HepG2 (cell line): ENCODE results near the gene GALK2. TPM values are rescaled to one million over a fixed set of nuclear protein-coding genes. Genes with fewer than 3 reads are reported as not detected.

Experiments used
- ATAC-seq: fragments of 200-7000 bp; cut with Tn5 transposase; 3 replicates; pipeline ENCODE4 v1.9.1; 2020; ENCODE audit warnings: mild to moderate bottlenecking, moderate library complexity
- BruUV-seq: library from RNA; stranded (reverse); fragments of 400-500 nt; replicated peaks from 2 replicates; lab custom pipeline; 2021; lab: Mats Ljungman, UMichigan
- CTCF ChIA-PET: fragments of 300-600 bp; formaldehyde crosslinking; extraction: SDS; loops from one replicate; lab custom pipeline; 2021; ENCODE audit warnings: low total read pairs, inconsistent platforms, low intra/inter-chr PET ratio; lab: Yijun Ruan, JAX
- POLR2A ChIA-PET: fragments of 350-600 bp; sonication (Branson Sonifier 250); formaldehyde crosslinking; loops from one replicate; lab custom pipeline; 2020; ENCODE audit warnings: antibody characterized with exemption, inconsistent platforms; lab: Yijun Ruan, JAX
- DNase-seq: peaks from one replicate; pipeline ENCODE4 v3.0.0-alpha.2; 2015; ENCODE audit warnings: low spot score
- FAIRE-seq: peaks from 3 replicates; lab custom pipeline; 2011; peaks lifted over from hg19 to GRCh38; lab: Jason Lieb, UNC
- H2AFZ ChIP-seq: one replicate; pipeline ENCODE4 v1.6.1; 2011; ENCODE audit warnings: low read length, inconsistent platforms
- H3K27ac ChIP-seq: fragments of 300-600 bp; 3 replicates; pipeline ENCODE4 v1.8.0; 2011; ENCODE audit warnings: mixed run types, mild to moderate bottlenecking, mixed read lengths, low read length, inconsistent platforms; ENCODE audit not compliant: insufficient read depth; ENCODE audit errors: extremely low read length
- H3K27me3 ChIP-seq, 2 experiments: fragments of 200-600 bp in 1 of 2; 2 replicates in 1 of 2; 3 replicates in 1 of 2; pipeline versions ENCODE4 v1.6.0 to v1.8.0; 2011; ENCODE audit warnings: low read length in 2 of 2, mild to moderate bottlenecking in 2 of 2, moderate library complexity in 2 of 2, inconsistent platforms in 1 of 2; ENCODE audit not compliant: insufficient read depth in 2 of 2, control insufficient read depth in 1 of 2
- H3K36me3 ChIP-seq, 2 experiments: fragments of 200-600 bp in 1 of 2; replicated peaks in 1 of 2; 2 replicates in 1 of 2; 3 replicates in 1 of 2; pipeline versions ENCODE4 v1.5.1 to v1.8.0; 2011; ENCODE audit warnings: low read length in 2 of 2, inconsistent platforms in 1 of 2; ENCODE audit not compliant: insufficient read depth in 2 of 2, control insufficient read depth in 1 of 2
- H3K4me1 ChIP-seq: 2 replicates; pipeline ENCODE4 v1.5.1; 2012; ENCODE audit warnings: low read length, inconsistent platforms; ENCODE audit not compliant: insufficient read depth
- H3K4me2 ChIP-seq: 2 replicates; pipeline ENCODE4 v1.6.0; 2011; ENCODE audit warnings: low read depth, low read length, inconsistent platforms
- H3K4me3 ChIP-seq, 3 experiments: fragments of 200-600 bp in 1 of 3; sonication (generic), shearing (Covaris generic) in 1 of 3; replicated peaks in 1 of 3; 2 replicates each; pipeline ENCODE4 v1.5.1; 2011 to 2016; ENCODE audit warnings: low read length in 3 of 3, inconsistent platforms in 2 of 3, low read depth in 2 of 3, mild to moderate bottlenecking in 2 of 3, control low read depth in 1 of 3, mixed read lengths in 1 of 3; ENCODE audit not compliant: insufficient read depth in 1 of 3
- H3K79me2 ChIP-seq: one replicate; pipeline ENCODE4 v1.6.1; 2011; ENCODE audit warnings: low read length, inconsistent platforms; ENCODE audit not compliant: insufficient read depth
- H3K9ac ChIP-seq: 2 replicates; pipeline ENCODE4 v1.6.0; 2011; ENCODE audit warnings: mild to moderate bottlenecking, low read depth, low read length, inconsistent platforms; ENCODE audit not compliant: insufficient read depth
- H3K9me3 ChIP-seq: 2 replicates; pipeline ENCODE4 v1.5.1; 2012; ENCODE audit warnings: mild to moderate bottlenecking, low read length
- H4K20me1 ChIP-seq: 2 replicates; pipeline ENCODE4 v1.6.0; 2011; ENCODE audit warnings: inconsistent platforms, mild to moderate bottlenecking, low read length, moderate library complexity; ENCODE audit not compliant: insufficient read depth
- GTF3A ChIP-seq: sonication (generic); formaldehyde crosslinking; conservative IDR thresholded peaks from 2 replicates; pipeline ENCODE4 v1.4.0; 2020; ENCODE audit warnings: mild to moderate bottlenecking, missing genetic modification reagents
- KDM2A ChIP-seq: sonication (generic); formaldehyde crosslinking; IDR thresholded peaks from 2 replicates; pipeline ENCODE4 v1.4.0; 2020; ENCODE audit warnings: low read depth, missing genetic modification reagents, borderline replicate concordance
- MXD4 ChIP-seq: IDR thresholded peaks from 2 replicates; pipeline ENCODE4 v1.6.1; 2016; ENCODE audit warnings: mild to moderate bottlenecking, missing biosample characterization, missing genetic modification reagents
- RFXAP ChIP-seq: sonication (generic); formaldehyde crosslinking; IDR thresholded peaks from 2 replicates; pipeline ENCODE4 v1.4.0; 2020; ENCODE audit warnings: missing genetic modification reagents, borderline replicate concordance
- RNF2 ChIP-seq: fragments of 450-650 bp; conservative IDR thresholded peaks from 2 replicates; pipeline ENCODE4 v1.6.1; 2016; ENCODE audit warnings: low read depth
- TBP ChIP-seq: sonication (generic); formaldehyde crosslinking; IDR thresholded peaks from 2 replicates; pipeline ENCODE4 v1.5.0; 2020; ENCODE audit warnings: missing genetic modification reagents
- XRCC5 ChIP-seq: fragments of 200-400 bp; formaldehyde crosslinking; optimal IDR thresholded peaks from 2 replicates; pipeline ENCODE3; 2017; ENCODE audit warnings: mild to moderate bottlenecking, low read length
- ZNF253 ChIP-seq: sonication (generic); formaldehyde crosslinking; IDR thresholded peaks from 2 replicates; pipeline ENCODE4 v1.8.0; 2022; ENCODE audit warnings: mild to moderate bottlenecking, missing genetic modification reagents, borderline replicate concordance
- ZNF484 ChIP-seq: sonication (generic); formaldehyde crosslinking; IDR thresholded peaks from 2 replicates; pipeline ENCODE4 v1.5.1; 2020; ENCODE audit warnings: mild to moderate bottlenecking, low read depth, missing genetic modification reagents, borderline replicate concordance
- ZNF724P ChIP-seq: sonication (generic); formaldehyde crosslinking; IDR thresholded peaks from 2 replicates; pipeline ENCODE4 v1.8.0; 2022; ENCODE audit warnings: missing genetic modification reagents, borderline replicate concordance
- WGBS: methylation state at CpG from one replicate; pipeline ENCODE4 v1.1.6; 2017; ENCODE audit warnings: low lambda C conversion rate; 5-methylcytosine and 5-hydroxymethylcytosine counted together
- in situ Hi-C: cut with HindIII; loops from 2 replicates; pipeline ENCODE4 v1.10.0; 2017; ENCODE audit warnings: low pct_unique_long_range_greater_than_20kb; ENCODE audit not compliant: extremely low pct_ligation_motif_present
- intact Hi-C: fragments of 100-400 bp; cut with micrococcal nuclease; formaldehyde crosslinking; loops from one replicate; pipeline ENCODE4 v1.10.0; 2022; ENCODE audit not compliant: unreplicated experiment
- polyA plus RNA-seq, 8 experiments: library from polyadenylated mRNA; depleted of rRNA in 3 of 8; stranded (reverse) in 7 of 8; unstranded in 1 of 8; fragments of >200 nt; fragmentation: Illumina TruSeq in 4 of 8; extraction: Trizol in 4 of 8; gene quantifications; 2 replicates each; pipeline versions ENCODE4 v1.2.1 to v1.2.3, GENCODE V29; 2011 to 2016; ENCODE audit warnings: low read depth in 4 of 8, missing spikeins in 1 of 8, mixed read lengths in 1 of 8; ENCODE audit not compliant: insufficient read depth in 1 of 8
- total RNA-seq, 5 experiments: library from RNA; depleted of rRNA; stranded (reverse); fragments of >200 nt; fragmentation: Illumina TruSeq; extraction: Trizol; gene quantifications; 2 replicates each; pipeline ENCODE4 v1.2.3, GENCODE V29; 2016; ENCODE audit warnings: low read depth in 1 of 5
- TF ChIP-seq, protein P1 (sequence below): sonication (generic); formaldehyde crosslinking; IDR thresholded peaks from 2 replicates; pipeline ENCODE4 v1.8.1; 2023; ENCODE audit warnings: mild to moderate bottlenecking, missing genetic modification reagents
- TF ChIP-seq, protein P2 (sequence below): IDR thresholded peaks from 2 replicates; pipeline ENCODE4 v1.6.1; 2012; ENCODE audit warnings: low read depth, low read length, improper control_type of control experiment
- TF ChIP-seq, protein P3 (sequence below): IDR thresholded peaks from 2 replicates; pipeline ENCODE4 v1.6.1; 2018; ENCODE audit warnings: missing genetic modification reagents, mild to moderate bottlenecking, missing compliant biosample characterization
- TF ChIP-seq, protein P4 (sequence below): sonication (generic); formaldehyde crosslinking; IDR thresholded peaks from 2 replicates; pipeline ENCODE4 v1.4.0; 2020; ENCODE audit warnings: missing genetic modification reagents
- TF ChIP-seq, protein P5 (sequence below): sonication (generic); formaldehyde crosslinking; IDR thresholded peaks from 2 replicates; pipeline ENCODE4 v1.4.0; 2020; ENCODE audit warnings: missing genetic modification reagents

GALK2 gene
- total and polyA plus RNA-seq, 2 of the 13 experiments (the other 11 are each of a cell fraction or from before 2014, with no cell fraction given) = 17.6 to 32.8 TPM

DNA sequence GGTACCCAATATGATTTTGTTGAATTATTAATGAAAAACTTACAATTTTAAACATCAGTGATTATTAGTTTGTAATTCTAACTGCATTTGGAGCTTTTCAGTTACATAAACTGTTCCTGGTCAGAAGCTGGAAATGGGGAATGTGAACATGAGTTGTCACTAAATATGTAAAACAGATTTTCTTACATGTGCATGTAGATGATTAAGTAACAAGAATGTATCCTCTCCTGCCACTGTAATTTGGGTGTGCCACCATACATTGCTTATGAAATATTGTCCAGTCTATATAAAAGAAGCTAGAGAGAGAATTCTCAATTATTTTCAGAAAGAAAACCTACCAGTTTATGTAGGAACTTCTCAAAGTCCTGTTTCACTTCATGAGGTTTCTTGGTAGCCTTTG lies 161.4 kb downstream of the GALK2 start (continued):
- TF ChIP-seq, protein P1, sequence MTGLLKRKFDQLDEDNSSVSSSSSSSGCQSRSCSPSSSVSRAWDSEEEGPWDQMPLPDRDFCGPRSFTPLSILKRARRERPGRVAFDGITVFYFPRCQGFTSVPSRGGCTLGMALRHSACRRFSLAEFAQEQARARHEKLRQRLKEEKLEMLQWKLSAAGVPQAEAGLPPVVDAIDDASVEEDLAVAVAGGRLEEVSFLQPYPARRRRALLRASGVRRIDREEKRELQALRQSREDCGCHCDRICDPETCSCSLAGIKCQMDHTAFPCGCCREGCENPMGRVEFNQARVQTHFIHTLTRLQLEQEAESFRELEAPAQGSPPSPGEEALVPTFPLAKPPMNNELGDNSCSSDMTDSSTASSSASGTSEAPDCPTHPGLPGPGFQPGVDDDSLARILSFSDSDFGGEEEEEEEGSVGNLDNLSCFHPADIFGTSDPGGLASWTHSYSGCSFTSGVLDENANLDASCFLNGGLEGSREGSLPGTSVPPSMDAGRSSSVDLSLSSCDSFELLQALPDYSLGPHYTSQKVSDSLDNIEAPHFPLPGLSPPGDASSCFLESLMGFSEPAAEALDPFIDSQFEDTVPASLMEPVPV (CRISPR knock-in tag) = no peak
- no peak for TF ChIP-seq ZNF253 (CRISPR knock-in tag)
- no peak for TF ChIP-seq ZNF724P (CRISPR knock-in tag)
- TF ChIP-seq, protein P2, sequence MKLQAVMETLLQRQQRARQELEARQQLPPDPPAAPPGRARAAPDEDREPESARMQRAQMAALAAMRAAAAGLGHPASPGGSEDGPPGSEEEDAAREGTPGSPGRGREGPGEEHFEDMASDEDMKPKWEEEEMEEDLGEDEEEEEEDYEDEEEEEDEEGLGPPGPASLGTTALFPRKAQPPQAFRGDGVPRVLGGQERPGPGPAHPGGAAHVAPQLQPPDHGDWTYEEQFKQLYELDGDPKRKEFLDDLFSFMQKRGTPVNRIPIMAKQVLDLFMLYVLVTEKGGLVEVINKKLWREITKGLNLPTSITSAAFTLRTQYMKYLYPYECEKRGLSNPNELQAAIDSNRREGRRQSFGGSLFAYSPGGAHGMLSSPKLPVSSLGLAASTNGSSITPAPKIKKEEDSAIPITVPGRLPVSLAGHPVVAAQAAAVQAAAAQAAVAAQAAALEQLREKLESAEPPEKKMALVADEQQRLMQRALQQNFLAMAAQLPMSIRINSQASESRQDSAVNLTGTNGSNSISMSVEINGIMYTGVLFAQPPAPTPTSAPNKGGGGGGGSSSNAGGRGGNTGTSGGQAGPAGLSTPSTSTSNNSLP = no peak
- no peak for TF ChIP-seq RFXAP
- no peak for TF ChIP-seq KDM2A (CRISPR knock-in tag)

DNA sequence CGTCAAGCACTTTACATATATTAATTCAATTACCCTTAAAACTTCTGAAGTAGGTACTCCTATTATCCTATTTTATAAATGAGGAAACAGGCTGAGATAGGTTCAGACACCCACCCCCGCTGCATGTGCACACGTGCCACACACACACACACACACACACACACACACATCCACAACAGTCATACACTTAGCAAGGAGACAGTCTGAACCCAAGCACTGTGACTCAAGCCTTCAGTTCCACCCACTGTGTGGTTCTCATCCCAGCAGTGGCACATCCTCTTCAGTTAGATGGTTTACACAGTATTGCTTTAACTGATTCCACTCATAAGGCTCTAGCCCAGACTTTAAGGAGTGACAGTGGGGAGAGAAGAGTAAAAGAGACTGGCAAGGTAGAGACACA lies 161.9 kb downstream of the GALK2 start:
- BruUV-seq = no TSS peak
- Histone ChIP-seq H3K27ac (no peak overlapping the region), H2AFZ (no peak overlapping the region), H3K4me2 (no peak overlapping the region), H3K4me3 (no peak overlapping the region), H3K9ac (no peak overlapping the region), H3K9me3 (no peaks in the 10 kb centered on the region), H3K36me3 (peaks cover 3 to 4% of the 10 kb centered on the region in 2 experiments; a peak in 3 of 5 replicates), H3K4me1 (no peaks in the 10 kb centered on the region), H3K27me3 (no peaks in the 10 kb centered on the region), H3K79me2 (no peaks in the 10 kb centered on the region), H4K20me1 (no peaks in the 10 kb centered on the region)
- no peak for FAIRE-seq
- ChIA-PET CTCF (no interaction called here), POLR2A (no interaction called here)
- no peak for DNase-seq
- intact Hi-C loops = no loop called here
- no peak for ATAC-seq
- TF ChIP-seq XRCC5 = no peak
- TF ChIP-seq GTF3A = no peak
- no peak for TF ChIP-seq ZNF484 (CRISPR knock-in tag)
- TF ChIP-seq, protein P3, sequence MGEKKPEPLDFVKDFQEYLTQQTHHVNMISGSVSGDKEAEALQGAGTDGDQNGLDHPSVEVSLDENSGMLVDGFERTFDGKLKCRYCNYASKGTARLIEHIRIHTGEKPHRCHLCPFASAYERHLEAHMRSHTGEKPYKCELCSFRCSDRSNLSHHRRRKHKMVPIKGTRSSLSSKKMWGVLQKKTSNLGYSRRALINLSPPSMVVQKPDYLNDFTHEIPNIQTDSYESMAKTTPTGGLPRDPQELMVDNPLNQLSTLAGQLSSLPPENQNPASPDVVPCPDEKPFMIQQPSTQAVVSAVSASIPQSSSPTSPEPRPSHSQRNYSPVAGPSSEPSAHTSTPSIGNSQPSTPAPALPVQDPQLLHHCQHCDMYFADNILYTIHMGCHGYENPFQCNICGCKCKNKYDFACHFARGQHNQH (CRISPR knock-in tag) = no peak
- TF ChIP-seq, protein P4, sequence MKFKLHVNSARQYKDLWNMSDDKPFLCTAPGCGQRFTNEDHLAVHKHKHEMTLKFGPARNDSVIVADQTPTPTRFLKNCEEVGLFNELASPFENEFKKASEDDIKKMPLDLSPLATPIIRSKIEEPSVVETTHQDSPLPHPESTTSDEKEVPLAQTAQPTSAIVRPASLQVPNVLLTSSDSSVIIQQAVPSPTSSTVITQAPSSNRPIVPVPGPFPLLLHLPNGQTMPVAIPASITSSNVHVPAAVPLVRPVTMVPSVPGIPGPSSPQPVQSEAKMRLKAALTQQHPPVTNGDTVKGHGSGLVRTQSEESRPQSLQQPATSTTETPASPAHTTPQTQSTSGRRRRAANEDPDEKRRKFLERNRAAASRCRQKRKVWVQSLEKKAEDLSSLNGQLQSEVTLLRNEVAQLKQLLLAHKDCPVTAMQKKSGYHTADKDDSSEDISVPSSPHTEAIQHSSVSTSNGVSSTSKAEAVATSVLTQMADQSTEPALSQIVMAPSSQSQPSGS (CRISPR knock-in tag) = no peak
- TF ChIP-seq RNF2 = no peak
- TF ChIP-seq TBP (CRISPR knock-in tag) = no peak
- TF ChIP-seq, protein P5, sequence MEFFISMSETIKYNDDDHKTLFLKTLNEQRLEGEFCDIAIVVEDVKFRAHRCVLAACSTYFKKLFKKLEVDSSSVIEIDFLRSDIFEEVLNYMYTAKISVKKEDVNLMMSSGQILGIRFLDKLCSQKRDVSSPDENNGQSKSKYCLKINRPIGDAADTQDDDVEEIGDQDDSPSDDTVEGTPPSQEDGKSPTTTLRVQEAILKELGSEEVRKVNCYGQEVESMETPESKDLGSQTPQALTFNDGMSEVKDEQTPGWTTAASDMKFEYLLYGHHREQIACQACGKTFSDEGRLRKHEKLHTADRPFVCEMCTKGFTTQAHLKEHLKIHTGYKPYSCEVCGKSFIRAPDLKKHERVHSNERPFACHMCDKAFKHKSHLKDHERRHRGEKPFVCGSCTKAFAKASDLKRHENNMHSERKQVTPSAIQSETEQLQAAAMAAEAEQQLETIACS (CRISPR knock-in tag) = no peak
- no peak for TF ChIP-seq MXD4 (CRISPR knock-in tag)
- WGBS = 90% methylated on average over 3 of the region's 3 CpGs
- in situ Hi-C loops = no loop called here
